ENCODE measurements around the gene IRF4.

The IRF4 gene

DNA sequence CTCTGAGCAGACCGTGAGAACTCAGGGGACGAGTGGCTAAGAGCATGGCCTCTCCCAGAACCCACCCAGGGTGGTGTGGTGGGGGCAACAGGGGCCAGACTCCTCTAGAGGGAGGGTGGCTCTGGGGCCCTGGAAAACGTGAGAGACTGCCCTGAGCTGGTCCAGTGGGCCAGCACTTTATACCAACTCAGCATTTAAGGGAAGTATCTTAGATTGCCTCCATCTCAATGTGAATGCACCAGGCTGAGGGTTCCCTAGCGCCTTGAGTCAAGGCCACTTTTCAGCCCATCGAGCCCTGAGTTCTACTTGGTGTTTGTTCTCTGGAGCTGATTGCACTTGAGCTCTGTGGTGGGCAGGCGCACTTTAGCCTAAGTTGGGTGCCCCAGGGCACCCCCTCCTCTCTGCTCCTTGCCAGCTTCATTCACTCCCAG lies 42.0 kb upstream of the IRF4 start:
- TF ChIP-seq, protein P1, sequence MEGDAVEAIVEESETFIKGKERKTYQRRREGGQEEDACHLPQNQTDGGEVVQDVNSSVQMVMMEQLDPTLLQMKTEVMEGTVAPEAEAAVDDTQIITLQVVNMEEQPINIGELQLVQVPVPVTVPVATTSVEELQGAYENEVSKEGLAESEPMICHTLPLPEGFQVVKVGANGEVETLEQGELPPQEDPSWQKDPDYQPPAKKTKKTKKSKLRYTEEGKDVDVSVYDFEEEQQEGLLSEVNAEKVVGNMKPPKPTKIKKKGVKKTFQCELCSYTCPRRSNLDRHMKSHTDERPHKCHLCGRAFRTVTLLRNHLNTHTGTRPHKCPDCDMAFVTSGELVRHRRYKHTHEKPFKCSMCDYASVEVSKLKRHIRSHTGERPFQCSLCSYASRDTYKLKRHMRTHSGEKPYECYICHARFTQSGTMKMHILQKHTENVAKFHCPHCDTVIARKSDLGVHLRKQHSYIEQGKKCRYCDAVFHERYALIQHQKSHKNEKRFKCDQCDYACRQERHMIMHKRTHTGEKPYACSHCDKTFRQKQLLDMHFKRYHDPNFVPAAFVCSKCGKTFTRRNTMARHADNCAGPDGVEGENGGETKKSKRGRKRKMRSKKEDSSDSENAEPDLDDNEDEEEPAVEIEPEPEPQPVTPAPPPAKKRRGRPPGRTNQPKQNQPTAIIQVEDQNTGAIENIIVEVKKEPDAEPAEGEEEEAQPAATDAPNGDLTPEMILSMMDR (IDR thresholded peaks at IDR 0.05; ENCODE audit: low read depth, low read length): no peak
- in situ Hi-C loops (cut with HindIII; ENCODE audit: low sequenced_read_pairs): no loop called here
- H3K4me3 ChIP-seq (ENCODE audit: low read depth, low read length): no peak overlapping the region
- DNase-seq (ENCODE audit: low read depth, low spot score): no peak

DNA sequence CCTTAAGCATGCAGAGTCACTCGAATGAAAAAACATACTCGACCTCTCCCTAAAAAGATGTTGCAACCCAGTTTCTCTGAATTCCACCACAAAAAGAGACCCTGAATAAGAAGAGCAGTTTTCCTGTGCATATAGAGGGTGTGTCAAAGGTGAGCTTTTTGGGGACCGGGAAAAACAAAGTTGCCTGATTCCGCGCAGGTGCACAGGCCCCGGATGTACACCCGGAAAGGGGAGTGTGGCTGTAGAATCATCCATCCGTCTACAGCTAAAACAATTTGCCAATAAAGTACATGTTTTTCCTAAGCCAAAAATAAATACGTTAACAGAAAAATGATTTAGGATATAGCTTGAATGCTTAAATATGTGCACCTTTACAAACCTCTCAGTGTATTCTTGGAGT lies 41.2 kb upstream of the IRF4 start:
- no peak for DNase-seq (ENCODE audit: low read depth, low spot score)
- TF ChIP-seq, protein P1 (IDR thresholded peaks at IDR 0.05; ENCODE audit: low read depth, low read length): no peak
- no peak overlapping the region for H3K4me3 ChIP-seq (ENCODE audit: low read depth, low read length)
- in situ Hi-C loops (cut with HindIII; ENCODE audit: low sequenced_read_pairs): no loop called here

DNA sequence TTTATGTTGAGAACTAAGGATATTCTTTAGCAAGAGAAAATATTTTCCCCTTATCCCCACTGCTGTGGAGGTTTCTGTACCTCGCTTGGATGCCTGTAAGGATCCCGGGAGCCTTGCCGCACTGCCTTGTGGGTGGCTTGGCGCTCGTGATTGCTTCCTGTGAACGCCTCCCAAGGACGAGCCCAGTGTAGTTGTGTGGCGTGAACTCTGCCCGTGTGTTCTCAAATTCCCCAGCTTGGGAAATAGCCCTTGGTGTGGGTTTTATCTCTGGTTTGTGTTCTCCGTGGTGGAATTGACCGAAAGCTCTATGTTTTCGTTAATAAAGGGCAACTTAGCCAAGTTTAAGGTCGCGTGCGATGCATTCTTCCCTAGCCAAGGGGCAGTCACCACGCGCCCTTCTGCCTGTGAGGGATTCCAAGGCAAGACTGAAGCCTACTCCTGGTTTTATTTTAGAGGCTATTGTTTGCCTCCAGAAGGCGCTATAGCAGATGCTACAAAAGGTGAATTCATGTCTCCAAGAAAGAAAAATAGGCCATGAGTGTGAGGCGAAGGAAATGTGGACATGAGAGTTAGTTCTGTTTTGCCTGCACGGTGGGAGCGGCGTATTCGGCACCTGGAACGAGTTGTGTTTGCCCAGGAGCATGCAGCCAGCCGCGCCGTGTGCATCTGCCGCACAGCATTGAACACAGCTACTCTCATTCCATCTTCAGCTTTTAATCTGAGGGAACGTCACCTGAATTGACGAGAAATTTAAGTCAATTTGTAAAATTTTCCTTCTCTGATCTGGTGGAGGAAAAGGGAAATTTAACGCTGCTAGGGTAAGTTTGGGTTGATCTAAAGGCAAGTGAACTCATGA lies 40.3 kb upstream of the IRF4 start:
- no peak for DNase-seq (ENCODE audit: low read depth, low spot score)
- in situ Hi-C loops (cut with HindIII; ENCODE audit: low sequenced_read_pairs): no loop called here
- no peak overlapping the region for H3K4me3 ChIP-seq (ENCODE audit: low read depth, low read length)
- TF ChIP-seq, protein P1 (IDR thresholded peaks at IDR 0.05; ENCODE audit: low read depth, low read length): no peak

- H3K4me3 ChIP-seq (ENCODE audit: low read depth, low read length): no peak overlapping the region
- TF ChIP-seq, protein P1 (IDR thresholded peaks at IDR 0.05; ENCODE audit: low read depth, low read length): no peak
- in situ Hi-C loops (cut with HindIII; ENCODE audit: low sequenced_read_pairs): no loop called here
- DNase-seq (ENCODE audit: low read depth, low spot score): no peak
These were observed 39.7 kb upstream of the IRF4 start for GRCh38 chr6:351867-352289.

DNA sequence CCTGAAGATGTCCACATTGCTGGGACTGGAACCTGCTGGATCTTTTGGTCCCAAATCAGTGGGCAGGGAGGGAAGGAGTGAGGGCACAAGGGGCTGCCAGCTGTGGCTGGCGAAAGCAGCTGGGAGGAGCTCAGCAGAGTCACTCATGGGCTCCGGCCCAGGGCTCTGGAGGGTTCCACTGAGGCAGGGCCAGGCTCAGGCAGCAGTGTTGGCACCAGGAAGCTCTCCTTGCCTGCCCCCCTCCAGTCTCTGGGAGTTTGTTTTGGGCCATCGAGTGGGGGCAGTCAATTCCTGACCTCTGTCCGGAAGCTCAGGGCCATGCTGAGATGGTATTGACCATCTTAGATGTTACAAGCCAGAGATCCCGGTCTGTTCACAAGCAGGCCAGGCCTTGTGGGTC lies 39.1 kb upstream of the IRF4 start:
- in situ Hi-C loops (cut with HindIII; ENCODE audit: low sequenced_read_pairs): no loop called here
- H3K4me3 ChIP-seq (ENCODE audit: low read depth, low read length): no peak overlapping the region
- no peak for DNase-seq (ENCODE audit: low read depth, low spot score)
- TF ChIP-seq, protein P1 (IDR thresholded peaks at IDR 0.05; ENCODE audit: low read depth, low read length): no peak

- in situ Hi-C loops (cut with HindIII; ENCODE audit: low sequenced_read_pairs): no loop called here
- TF ChIP-seq, protein P1 (IDR thresholded peaks at IDR 0.05; ENCODE audit: low read depth, low read length): no peak
- DNase-seq (ENCODE audit: low read depth, low spot score): no peak
- H3K4me3 ChIP-seq (ENCODE audit: low read depth, low read length): no peak overlapping the region
These were observed 38.6 kb upstream of the IRF4 start for GRCh38 chr6:352896-353470.

Data from astrocyte of the spinal cord (primary cell).